ENCODE data around the gene BMP3. TPM values are rescaled to one million over a fixed set of nuclear protein-coding genes. Genes with fewer than 3 reads are reported as not detected.

The BMP3 gene
- total RNA-seq, 6 experiments from 2014 or later, result not detected

- ATAC-seq (peak in 3 of 4 donors; percentile 44 to 50 (median 48)), DNase-seq (no peak)
- Histone ChIP-seq H3K27me3 (peaks cover 0 to 4% of the 10 kb centered on the region in 2 donors), H3K36me3 (no peaks in the 10 kb centered on the region), H3K9me3 (no peaks in the 10 kb centered on the region), H3K4me3 (no peak overlapping the region), H3K27ac (no peak overlapping the region), H3K4me1 (no peaks in the 10 kb centered on the region)
- peak; percentile 47 to 70 (median 54) for TF ChIP-seq CTCF (IDR thresholded peaks at IDR 0.05)
- TF ChIP-seq POLR2A (IDR thresholded peaks at IDR 0.05), result no peak
- 17% methylated on average over 4 of the region's 4 CpGs for WGBS (ENCODE audit: insufficient coverage, low coverage, low lambda C conversion rate, missing lambda C conversion rate)
- intact Hi-C loops (cut with DNase I), result no loop called here
Measured at GRCh38 chr4:81040012-81040659, 9.6 kb downstream of the BMP3 start.

- ATAC-seq (peak in 2 of 4 donors; percentile 19 to 38), DNase-seq (no peak)
- peaks cover 0 to 4% of the 10 kb centered on the region in 2 donors for H3K27me3 ChIP-seq
- intact Hi-C loops (cut with DNase I), result no loop called here
- H3K36me3 ChIP-seq, result no peaks in the 10 kb centered on the region
- 46% methylated on average over 5 of the region's 5 CpGs for WGBS (ENCODE audit: insufficient coverage, low coverage, low lambda C conversion rate, missing lambda C conversion rate)
- no peak overlapping the region for H3K4me3 ChIP-seq
- no peaks in the 10 kb centered on the region for H3K4me1 ChIP-seq
- TF ChIP-seq POLR2A (IDR thresholded peaks at IDR 0.05), result no peak
- TF ChIP-seq CTCF (IDR thresholded peaks at IDR 0.05), result no peak
- no peaks in the 10 kb centered on the region for H3K9me3 ChIP-seq
- H3K27ac ChIP-seq, result no peak overlapping the region
Measured at GRCh38 chr4:81042578-81043365, 12.3 kb downstream of the BMP3 start.

- DNase-seq (no peak), ATAC-seq (no peak)
- Histone ChIP-seq H3K4me3 (no peak overlapping the region), H3K36me3 (no peaks in the 10 kb centered on the region), H3K4me1 (peaks cover 0 to 3% (median 0%) of the 10 kb centered on the region in 4 donors), H3K9me3 (no peaks in the 10 kb centered on the region), H3K27me3 (no peaks in the 10 kb centered on the region), H3K27ac (no peak overlapping the region)
- 75% methylated on average over 4 of the region's 4 CpGs for WGBS (ENCODE audit: insufficient coverage, low coverage, low lambda C conversion rate, missing lambda C conversion rate)
- no peak for TF ChIP-seq CTCF (IDR thresholded peaks at IDR 0.05)
- TF ChIP-seq POLR2A (IDR thresholded peaks at IDR 0.05), result no peak
- intact Hi-C loops (cut with DNase I), result no loop called here
Measured at GRCh38 chr4:81049330-81049729, 18.8 kb downstream of the BMP3 start.

GRCh38 chr4:81049907-81050306, 19.4 kb downstream of the BMP3 start:
- Histone ChIP-seq H3K27ac (no peak overlapping the region), H3K4me3 (no peak overlapping the region), H3K4me1 (peaks cover 0 to 3% (median 0%) of the 10 kb centered on the region in 4 donors), H3K27me3 (no peaks in the 10 kb centered on the region), H3K9me3 (no peaks in the 10 kb centered on the region), H3K36me3 (no peaks in the 10 kb centered on the region)
- DNase-seq (no peak), ATAC-seq (no peak)
- 62% methylated on average over 3 of the region's 3 CpGs for WGBS (ENCODE audit: insufficient coverage, low coverage, low lambda C conversion rate, missing lambda C conversion rate)
- TF ChIP-seq POLR2A (IDR thresholded peaks at IDR 0.05) (no peak), CTCF (IDR thresholded peaks at IDR 0.05) (no peak)
- intact Hi-C loops (cut with DNase I), result no loop called here
